Endothelial cell of umbilical vein (primary cell): ENCODE measurements around the gene IBTK. TPM values are rescaled to one million over a fixed set of nuclear protein-coding genes. Genes with fewer than 3 reads are reported as not detected.
A peak's percentile ranks its signal among the peaks of the same experiment; 100 is the strongest.

Experiments used
- BruUV-seq: library from RNA; stranded (reverse); fragments of 400-500 nt; replicated peaks from 2 replicates; lab custom pipeline; 2021; lab: Mats Ljungman, UMichigan
- CTCF ChIA-PET: fragments of 300-600, 350-600 bp; sonication (Branson Sonifier 250); formaldehyde crosslinking; loops from one replicate; lab custom pipeline; 2021; ENCODE audit warnings: antibody characterized with exemption, inconsistent platforms; lab: Charles Lee
- POLR2A ChIA-PET: fragments of 300-600, 350-600 bp; sonication (Branson Sonifier 250); formaldehyde crosslinking; loops from one replicate; lab custom pipeline; 2021; ENCODE audit warnings: antibody characterized with exemption, inconsistent platforms; lab: Charles Lee
- DNase-seq: peaks from one replicate; pipeline ENCODE4 v3.0.0-alpha.2; 2011; ENCODE audit warnings: low read depth, low spot score
- FAIRE-seq: peaks from 2 replicates; lab custom pipeline; 2011; peaks lifted over from hg19 to GRCh38; lab: Jason Lieb, UNC
- H2AFZ ChIP-seq: 2 replicates; pipeline ENCODE4 v1.6.0; 2012; ENCODE audit warnings: low read depth, low read length, control low read depth, inconsistent platforms
- H3K27ac ChIP-seq: 2 replicates; pipeline ENCODE4 v1.5.1; 2011; ENCODE audit warnings: low read depth, mild to moderate bottlenecking, control low read depth, low read length, moderate library complexity; ENCODE audit not compliant: insufficient read depth
- H3K27me3 ChIP-seq, 2 experiments: 2 replicates each; pipeline versions ENCODE4 v1.6.0 to v1.6.1; 2011; ENCODE audit warnings: low read length in 2 of 2, mixed read lengths in 1 of 2; ENCODE audit not compliant: control insufficient read depth in 2 of 2, insufficient read depth in 2 of 2
- H3K36me3 ChIP-seq, 2 experiments: 2 replicates in 1 of 2; 3 replicates in 1 of 2; pipeline ENCODE4 v1.5.1; 2011; ENCODE audit warnings: low read length in 2 of 2, mild to moderate bottlenecking in 1 of 2, moderate library complexity in 1 of 2; ENCODE audit not compliant: control insufficient read depth in 2 of 2, insufficient read depth in 2 of 2; ENCODE audit errors: extremely low read depth in 1 of 2
- H3K4me1 ChIP-seq: 3 replicates; pipeline ENCODE4 v1.5.1; 2011; ENCODE audit warnings: mild to moderate bottlenecking, low read length; ENCODE audit not compliant: control insufficient read depth, insufficient read depth; ENCODE audit errors: extremely low read depth
- H3K4me2 ChIP-seq: 2 replicates; pipeline ENCODE4 v1.6.1; 2011; ENCODE audit warnings: low read length, control low read depth, mixed read lengths; ENCODE audit not compliant: insufficient read depth
- H3K4me3 ChIP-seq, 3 experiments: fragments of 200-600 bp in 1 of 3; sonication (generic), shearing (Covaris generic) in 1 of 3; replicated peaks in 1 of 3; 2 replicates each; pipeline ENCODE4 v1.5.1; 2011 to 2016; ENCODE audit warnings: control low read depth in 3 of 3, low read length in 3 of 3, mild to moderate bottlenecking in 2 of 3, inconsistent platforms in 1 of 3, low read depth in 1 of 3, moderate library complexity in 1 of 3; ENCODE audit not compliant: insufficient read depth in 1 of 3
- H3K79me2 ChIP-seq: 2 replicates; pipeline ENCODE4 v1.6.0; 2012; ENCODE audit warnings: low read length, inconsistent platforms; ENCODE audit not compliant: control insufficient read depth, insufficient read depth
- H3K9ac ChIP-seq: replicated peaks from 2 replicates; pipeline ENCODE3; 2011; ENCODE audit warnings: low read length, control low read depth; ENCODE audit not compliant: insufficient read depth; ENCODE audit errors: extremely low read depth
- H3K9me1 ChIP-seq: replicated peaks from 3 replicates; pipeline ENCODE4 v1.6.0; 2011; ENCODE audit warnings: mild to moderate bottlenecking, low read length; ENCODE audit not compliant: control insufficient read depth, insufficient read depth; ENCODE audit errors: extremely low read depth
- H3K9me3 ChIP-seq: replicated peaks from 2 replicates; pipeline ENCODE4 v1.5.1; 2012; ENCODE audit warnings: low read length, inconsistent platforms; ENCODE audit not compliant: control insufficient read depth, insufficient read depth
- H4K20me1 ChIP-seq: replicated peaks from 2 replicates; pipeline ENCODE3; 2011; ENCODE audit warnings: mild to moderate bottlenecking, low read length; ENCODE audit not compliant: control insufficient read depth, insufficient read depth; ENCODE audit errors: extremely low read depth
- CTCF ChIP-seq, 2 donors: IDR thresholded peaks; 1 replicate in 1 of 2; 2 replicates in 1 of 2; pipeline ENCODE4 v1.5.1; 2011; ENCODE audit warnings: low read length in 2 of 2, mild to moderate bottlenecking in 2 of 2, moderate library complexity in 2 of 2, control low read depth in 1 of 2, inconsistent platforms in 1 of 2, low read depth in 1 of 2; ENCODE audit not compliant: insufficient read depth in 1 of 2; ENCODE audit errors: extremely low read depth in 1 of 2
- EZH2 ChIP-seq: IDR thresholded peaks from 2 replicates; pipeline ENCODE4 v1.6.1; 2012; ENCODE audit warnings: borderline replicate concordance, low read depth, mild to moderate bottlenecking, moderate library complexity, low read length, inconsistent platforms; ENCODE audit not compliant: severe bottlenecking
- FOS ChIP-seq: IDR thresholded peaks from 2 replicates; pipeline ENCODE4 v1.6.1; 2011; ENCODE audit warnings: mild to moderate bottlenecking, low read length, moderate library complexity, borderline replicate concordance; ENCODE audit not compliant: insufficient read depth
- GATA2 ChIP-seq: IDR thresholded peaks from 2 replicates; pipeline ENCODE4 v1.7.0; 2011; ENCODE audit warnings: low read depth, mild to moderate bottlenecking, moderate library complexity, mixed read lengths, low read length; ENCODE audit not compliant: insufficient read length, insufficient read depth
- JUN ChIP-seq: IDR thresholded peaks from 2 replicates; pipeline ENCODE4 v1.6.1; 2011; ENCODE audit warnings: borderline replicate concordance, low read depth; ENCODE audit not compliant: insufficient read length, insufficient read depth
- MAX ChIP-seq: IDR thresholded peaks from 2 replicates; pipeline ENCODE4 v1.6.1; 2011; ENCODE audit not compliant: insufficient read depth, insufficient read length
- MYC ChIP-seq: IDR thresholded peaks from one replicate; pipeline ENCODE4 v1.6.1; 2011; ENCODE audit warnings: mild to moderate bottlenecking, low read depth, low read length
- POLR2A ChIP-seq: IDR thresholded peaks from 2 replicates; pipeline ENCODE4 v1.6.1; 2012; ENCODE audit warnings: low read depth, mild to moderate bottlenecking, control low read depth, low read length
- POLR2AphosphoS5 ChIP-seq: IDR thresholded peaks from 2 replicates; pipeline ENCODE4 v1.6.1; 2012; ENCODE audit warnings: low read depth, mild to moderate bottlenecking, control low read depth, low read length, moderate library complexity; ENCODE audit not compliant: insufficient read depth
- dilution Hi-C: fragments of 300-500 bp; cut with MboI; formaldehyde crosslinking; loops from one replicate; pipeline ENCODE4 v1.15.0; 2019; ENCODE audit warnings: low sequenced_read_pairs; ENCODE audit not compliant: extremely low pct_ligation_motif_present
- intact Hi-C: fragments of 100-400 bp; cut with micrococcal nuclease; formaldehyde crosslinking; loops from one replicate; pipeline ENCODE4 v1.10.0; 2022
- polyA plus RNA-seq, 4 experiments: library from polyadenylated mRNA; depleted of rRNA in 3 of 4; stranded (reverse) in 3 of 4; unstranded in 1 of 4; fragments of >200 nt; gene quantifications; 2 replicates each; pipeline versions ENCODE4 v1.2.1 to v1.2.3, GENCODE V29; 2011 to 2012; ENCODE audit warnings: missing spikeins in 1 of 4
- total RNA-seq: library from RNA; stranded (reverse); gene quantifications from 2 replicates; pipeline ENCODE4 v1.2.3, GENCODE V29; 2021

IBTK gene
- total and polyA plus RNA-seq, 2 donors (not counting 3 experiments of a cell fraction or from before 2014, with no cell fraction given): 6.7 to 30.5 TPM

- Histone ChIP-seq H3K9ac (no peak overlapping the region), H3K4me3 (no peak overlapping the region), H3K4me2 (peak overlapping the region; percentile 62), H3K36me3 (no peaks in the 10 kb centered on the region), H2AFZ (no peak overlapping the region), H3K27ac (no peak overlapping the region), H3K9me1 (no peaks in the 10 kb centered on the region), H3K4me1 (peaks cover 35% of the 10 kb centered on the region), H3K9me3 (no peaks in the 10 kb centered on the region), H3K79me2 (peaks cover 73% of the 10 kb centered on the region), H4K20me1 (no peaks in the 10 kb centered on the region), H3K27me3 (no peaks in the 10 kb centered on the region)
- TF ChIP-seq CTCF (IDR thresholded peaks at IDR 0.05; ENCODE audit: extremely low read depth in 1 of 2, insufficient read depth in 1 of 2, low read depth in 1 of 2, low read length in 2 of 2) (no peak), FOS (no peak), MAX (no peak), JUN (no peak), MYC (no peak), GATA2 (no peak), POLR2AphosphoS5 (no peak), EZH2 (no peak), POLR2A (no peak)
- POLR2A ChIA-PET: no interaction called here
- dilution Hi-C loops: no loop called here
- DNase-seq (no peak), FAIRE-seq (no peak)
- no TSS peak for BruUV-seq
- intact Hi-C loops: loop anchor here (10.0 kb wide), 2 partner anchors 951 to 1191 kb away; partner anchors contain the start of genes ME1, PGM3 and RWDD2A
- CTCF ChIA-PET: no interaction called here
Observed at GRCh38 chr6:82243884-82244283, 3.7 kb downstream of the IBTK start.
